GM18502 (cell line): ENCODE results near the gene SKP1.

Experiments used
- ATAC-seq: cut with Tn5 transposase; IDR thresholded peaks from one replicate; pipeline ENCODE4 v1.9.1; 2021; ENCODE audit warnings: mild to moderate bottlenecking; ENCODE audit not compliant: unreplicated experiment, poor library complexity

Gene SKP1

GRCh38 chr5:134131578-134132350, 45.0 kb downstream of the SKP1 start:
- no peak for ATAC-seq

- no peak for ATAC-seq
These were observed 45.6 kb downstream of the SKP1 start for GRCh38 chr5:134131165-134131564.

GRCh38 chr5:134130239-134130945, 46.4 kb downstream of the SKP1 start:
- no peak for ATAC-seq

GRCh38 chr5:134129411-134130238, 47.1 kb downstream of the SKP1 start:
- ATAC-seq, result no peak

DNA sequence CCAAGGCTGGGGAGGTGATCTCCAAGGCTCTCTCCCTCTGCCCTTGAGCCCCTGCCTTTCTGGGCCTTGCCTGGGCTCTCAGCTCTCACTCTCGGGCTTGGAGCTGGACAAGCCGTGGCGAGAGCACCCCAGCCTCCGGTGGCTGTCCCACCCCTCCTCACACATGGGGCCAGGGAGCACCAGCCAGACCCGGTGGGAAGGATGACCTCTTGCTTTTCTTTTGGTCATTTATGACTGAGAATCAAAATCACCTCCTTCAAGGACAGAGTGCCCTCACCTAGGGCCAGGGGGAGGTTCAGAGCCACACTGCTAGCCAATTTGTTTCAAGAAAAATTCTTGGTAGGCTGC, 48.1 kb downstream of the SKP1 start:
- no peak for ATAC-seq

DNA sequence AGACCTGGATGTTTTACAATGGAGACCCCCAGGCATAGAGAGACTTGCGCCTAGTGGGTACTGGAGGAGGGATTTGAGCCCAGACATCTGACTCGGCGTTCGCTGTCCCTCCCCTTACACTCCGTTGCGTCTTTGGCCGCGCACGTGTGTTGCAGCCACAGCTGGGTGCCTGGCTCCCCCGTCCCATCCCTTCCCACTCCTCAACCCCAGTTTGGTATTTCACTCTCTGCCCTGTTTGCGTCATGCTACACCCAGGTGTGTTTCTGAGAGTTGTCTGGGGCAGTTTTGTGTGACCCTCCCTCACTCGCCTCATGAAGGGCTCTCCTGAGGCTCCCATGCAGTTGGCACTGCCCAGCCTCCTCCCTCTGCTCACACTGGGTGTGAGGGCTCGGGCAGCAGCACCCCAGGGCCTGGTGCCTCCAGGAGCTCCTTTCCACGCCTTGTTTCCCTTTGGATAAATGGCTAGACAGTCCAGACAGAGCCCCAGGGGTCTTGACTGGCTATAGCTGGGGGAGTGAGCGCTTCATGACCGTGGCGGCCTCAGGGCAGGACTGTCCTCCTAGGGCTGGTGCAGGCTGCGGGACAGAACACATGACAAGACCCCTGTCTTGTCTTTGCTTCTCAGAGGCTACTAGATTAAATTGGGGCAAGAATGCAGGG, 48.6 kb downstream of the SKP1 start:
- ATAC-seq, result no peak

DNA sequence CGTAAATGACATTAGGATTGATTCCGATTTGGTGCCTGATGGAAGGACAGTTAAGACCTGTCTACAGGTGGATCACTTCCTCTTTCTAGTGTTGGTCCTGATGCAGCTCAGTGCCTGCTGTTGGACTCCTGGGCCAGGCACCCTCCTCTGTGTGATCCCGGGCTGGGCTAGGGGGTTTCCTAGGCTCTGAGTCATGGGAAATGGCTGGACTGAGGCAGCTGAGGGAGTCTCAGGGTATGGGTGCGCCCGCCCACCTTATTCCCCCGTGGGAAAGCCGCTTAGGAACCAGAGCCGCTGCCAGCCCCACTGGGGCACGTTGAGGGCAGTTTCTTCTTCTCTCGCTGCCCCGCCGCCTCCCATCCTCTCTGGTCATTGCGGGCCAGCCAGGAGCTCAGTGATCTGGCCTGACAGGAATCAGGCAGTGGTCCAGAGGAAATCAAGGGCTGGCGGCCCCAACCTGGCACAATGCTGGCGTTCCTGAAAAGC, 49.3 kb downstream of the SKP1 start:
- ATAC-seq, result peak; percentile 69

DNA sequence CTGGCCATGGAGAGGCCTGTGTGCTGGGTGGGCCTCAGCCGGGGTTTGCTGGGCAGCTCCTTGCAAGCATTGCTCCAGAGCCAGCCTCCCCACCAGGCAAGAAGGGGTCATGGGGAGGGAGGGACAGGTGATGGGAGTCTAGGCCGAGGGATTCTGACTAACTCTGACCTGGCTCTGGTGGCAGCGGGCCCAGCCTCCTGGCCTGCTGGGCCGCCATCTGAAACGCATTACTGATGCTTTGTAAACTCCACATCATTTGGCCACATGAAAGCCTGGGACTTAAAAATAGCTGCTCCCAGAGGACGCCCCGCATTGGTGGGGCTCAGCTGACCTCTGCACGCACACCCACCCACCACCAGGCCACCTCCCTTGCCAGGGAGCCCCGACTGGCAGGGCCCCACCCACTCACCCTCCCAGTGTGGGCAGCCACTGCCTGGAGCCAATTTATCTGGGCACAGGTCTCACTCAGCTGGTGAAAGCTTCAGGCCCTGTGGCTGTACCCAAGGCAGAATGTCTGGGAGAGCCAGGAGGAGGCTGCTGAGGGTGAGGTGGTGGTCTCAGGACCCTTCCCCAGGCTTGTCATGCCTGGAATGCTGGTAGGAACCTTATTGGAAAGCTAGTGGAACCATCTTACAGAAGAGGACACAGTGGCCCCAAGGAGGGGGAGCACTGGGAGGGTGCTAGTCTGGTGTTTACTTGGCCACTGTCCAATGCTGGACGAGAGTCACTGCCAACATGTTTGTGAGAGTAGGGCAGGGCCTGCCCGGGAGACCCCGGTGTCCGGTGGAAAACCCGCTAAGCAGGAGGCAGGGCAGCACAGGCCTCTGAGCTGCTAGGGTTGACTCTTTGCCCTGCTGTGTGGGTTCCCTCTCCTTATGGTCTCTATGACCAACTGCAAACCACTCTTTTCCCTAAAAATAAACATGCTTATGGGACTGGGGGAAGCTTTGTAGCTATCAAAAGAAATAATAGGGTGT, 51.4 kb downstream of the SKP1 start:
- no peak for ATAC-seq

GRCh38 chr5:134124289-134125038, 52.3 kb downstream of the SKP1 start:
- no peak for ATAC-seq

GRCh38 chr5:134123360-134123759, 53.4 kb downstream of the SKP1 start:
- no peak for ATAC-seq

DNA sequence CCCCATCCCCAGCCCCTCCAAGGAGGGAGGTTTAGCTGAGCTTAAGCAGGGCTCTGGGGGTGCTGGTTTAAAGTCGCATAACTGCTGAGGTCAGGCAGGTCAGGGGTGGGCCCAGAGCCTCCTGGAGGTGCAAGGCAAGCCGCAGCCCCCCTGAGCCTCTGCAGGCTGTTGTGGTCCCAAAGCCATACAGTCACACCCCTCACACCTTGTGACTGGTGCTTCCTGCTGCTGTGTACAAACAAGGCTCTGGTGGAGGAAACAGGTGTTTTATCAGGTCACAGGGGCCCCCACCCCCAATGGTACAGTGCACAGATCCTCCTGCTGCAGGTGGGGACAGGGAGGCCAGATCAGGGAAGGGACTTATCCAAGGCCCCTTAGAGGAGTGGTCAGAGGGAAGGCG, 54.2 kb downstream of the SKP1 start:
- ATAC-seq, result no peak

- no peak for ATAC-seq
These were observed 56.2 kb downstream of the SKP1 start for GRCh38 chr5:134120386-134121138.

DNA sequence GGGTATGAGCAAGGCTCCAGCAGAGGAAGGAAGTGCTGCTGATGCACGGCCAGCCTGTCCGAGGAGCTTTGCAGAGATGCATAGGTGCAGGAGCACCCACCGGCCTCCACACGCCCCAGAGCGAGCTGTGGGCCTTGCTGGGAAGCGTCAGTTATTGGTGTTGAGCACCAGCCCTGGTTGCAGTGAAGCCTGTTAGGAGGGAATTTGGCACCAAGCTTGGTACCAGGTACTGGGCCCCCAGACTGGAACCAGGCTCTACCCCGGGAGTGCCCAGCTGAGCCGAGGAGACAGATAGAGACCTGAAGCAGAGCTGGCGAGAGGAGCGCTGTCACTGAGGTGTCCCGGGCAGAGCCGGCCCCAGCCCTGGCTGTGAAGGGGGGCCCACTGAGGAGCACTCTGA, 57.0 kb downstream of the SKP1 start:
- no peak for ATAC-seq

GRCh38 chr5:134118212-134118835, 58.4 kb downstream of the SKP1 start:
- no peak for ATAC-seq

DNA sequence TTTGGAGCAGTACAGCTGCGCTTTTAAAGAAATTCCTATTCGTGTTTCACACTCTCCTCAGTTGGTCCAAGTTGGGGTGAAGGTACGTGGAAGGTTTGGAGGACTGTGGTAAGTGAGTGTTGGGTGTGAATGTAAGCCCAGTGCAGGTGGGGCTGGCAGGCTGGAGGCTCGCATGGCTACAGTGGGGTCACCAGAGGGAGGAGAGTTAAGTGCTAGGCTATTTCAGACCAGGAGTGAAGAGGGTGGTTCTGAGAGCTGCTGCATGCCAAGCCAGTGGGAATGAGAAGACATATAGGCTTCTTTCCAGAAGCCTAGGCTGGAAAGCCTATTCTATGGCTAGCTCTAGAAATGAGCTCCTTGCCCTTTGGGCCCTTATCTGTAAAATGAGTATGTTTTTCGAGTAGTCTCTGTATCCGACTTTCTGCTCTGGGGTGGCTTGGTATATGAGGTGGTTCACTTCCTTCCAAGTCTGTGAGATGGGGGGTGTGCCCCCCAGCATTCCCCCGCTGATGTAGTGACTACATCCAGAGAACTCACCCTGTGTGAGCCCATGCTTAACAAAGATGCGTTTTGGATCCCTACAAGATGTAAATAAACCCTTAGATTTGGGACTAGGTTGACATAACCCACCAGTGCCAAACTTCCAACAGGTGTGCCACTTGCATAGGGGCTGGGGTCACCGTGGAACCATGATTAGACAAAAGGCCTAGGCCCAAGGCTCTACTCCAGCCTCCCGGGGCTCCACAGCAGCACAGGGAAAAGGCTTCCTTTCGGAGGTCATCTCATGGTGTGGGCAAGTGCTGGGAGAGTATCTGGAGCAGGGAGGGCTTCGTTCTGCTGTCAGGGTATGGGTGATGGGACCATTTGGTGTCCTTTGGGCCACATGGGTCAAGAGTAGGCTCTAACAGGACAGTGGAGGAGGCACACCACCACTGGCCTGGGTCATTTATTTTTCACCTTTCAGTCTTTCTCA, 59.7 kb downstream of the SKP1 start:
- no peak for ATAC-seq

DNA sequence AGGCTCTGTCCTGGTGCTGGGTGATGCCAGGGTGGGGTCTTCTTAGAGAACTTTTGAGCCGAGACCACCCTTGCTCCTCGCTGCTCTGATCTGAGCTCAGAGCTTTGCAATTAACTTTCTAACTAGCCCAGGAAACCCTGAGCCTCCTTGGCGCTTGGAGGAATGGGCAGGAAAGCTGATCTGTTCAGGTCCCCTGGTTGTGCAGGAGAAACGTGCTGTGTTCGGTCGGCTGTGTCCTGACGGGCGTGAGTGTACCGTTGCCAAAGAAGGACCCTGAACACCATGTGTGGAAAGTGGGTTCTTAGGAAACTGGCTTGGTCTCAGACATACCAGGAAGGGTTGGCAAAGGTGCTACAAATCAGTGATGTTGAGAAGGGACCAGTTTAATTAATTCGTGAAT, 60.5 kb downstream of the SKP1 start:
- no peak for ATAC-seq
